Suprapubic skin (tissue), 3 donors: ENCODE results near the gene TAAR6.

Experiments
- EP300 ChIP-seq: sonication (generic); formaldehyde crosslinking; IDR thresholded peaks from one replicate; pipeline ENCODE4 v1.6.1; 2017; ENCODE audit warnings: antibody characterized with exemption
- POLR2A ChIP-seq, 2 donors: fragments of 450-650 bp; IDR thresholded peaks; one replicate each; pipeline ENCODE4 v1.6.1; 2017; ENCODE audit warnings: antibody characterized with exemption in 2 of 2, mild to moderate bottlenecking in 2 of 2, moderate library complexity in 2 of 2
- TF ChIP-seq, protein P1 (sequence below), 2 donors: fragments of 200-600 bp in 1 of 2; fragments of 450-650 bp in 1 of 2; sonication (generic) in 1 of 2; IDR thresholded peaks; one replicate each; pipeline ENCODE4 v1.5.1; 2016 to 2019; ENCODE audit warnings: antibody characterized with exemption in 2 of 2, mild to moderate bottlenecking in 1 of 2, moderate library complexity in 1 of 2

- TF ChIP-seq, protein P1, sequence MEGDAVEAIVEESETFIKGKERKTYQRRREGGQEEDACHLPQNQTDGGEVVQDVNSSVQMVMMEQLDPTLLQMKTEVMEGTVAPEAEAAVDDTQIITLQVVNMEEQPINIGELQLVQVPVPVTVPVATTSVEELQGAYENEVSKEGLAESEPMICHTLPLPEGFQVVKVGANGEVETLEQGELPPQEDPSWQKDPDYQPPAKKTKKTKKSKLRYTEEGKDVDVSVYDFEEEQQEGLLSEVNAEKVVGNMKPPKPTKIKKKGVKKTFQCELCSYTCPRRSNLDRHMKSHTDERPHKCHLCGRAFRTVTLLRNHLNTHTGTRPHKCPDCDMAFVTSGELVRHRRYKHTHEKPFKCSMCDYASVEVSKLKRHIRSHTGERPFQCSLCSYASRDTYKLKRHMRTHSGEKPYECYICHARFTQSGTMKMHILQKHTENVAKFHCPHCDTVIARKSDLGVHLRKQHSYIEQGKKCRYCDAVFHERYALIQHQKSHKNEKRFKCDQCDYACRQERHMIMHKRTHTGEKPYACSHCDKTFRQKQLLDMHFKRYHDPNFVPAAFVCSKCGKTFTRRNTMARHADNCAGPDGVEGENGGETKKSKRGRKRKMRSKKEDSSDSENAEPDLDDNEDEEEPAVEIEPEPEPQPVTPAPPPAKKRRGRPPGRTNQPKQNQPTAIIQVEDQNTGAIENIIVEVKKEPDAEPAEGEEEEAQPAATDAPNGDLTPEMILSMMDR (IDR thresholded peaks at IDR 0.05), result no peak
- TF ChIP-seq POLR2A (IDR thresholded peaks at IDR 0.05), result no peak
- no peak for TF ChIP-seq EP300
Observed at GRCh38 chr6:132552372-132552771, 17.8 kb upstream of the TAAR6 start, which contains the start of gene TAAR8.
